ENCODE data around the gene TMEFF2. TPM values are rescaled to one million over a fixed set of nuclear protein-coding genes. Genes with fewer than 3 reads are reported as not detected.

TMEFF2 gene
- total RNA-seq, 2 donors from 2014 or later: 3.2 to 55.8 TPM

- no peaks in the 10 kb centered on the region for H3K27me3 ChIP-seq (replicated peaks; ENCODE audit: insufficient read depth)
- no peak overlapping the region for H3K4me3 ChIP-seq
- intact Hi-C loops (cut with DNase I): no loop called here
- no peak overlapping the region for H3K27ac ChIP-seq
- no peak for DNase-seq (ENCODE audit: low spot score)
- TF ChIP-seq POLR2AphosphoS5 (IDR thresholded peaks at IDR 0.05) (no peak), POLR2A (IDR thresholded peaks at IDR 0.05) (no peak)
- TF ChIP-seq, protein P1, sequence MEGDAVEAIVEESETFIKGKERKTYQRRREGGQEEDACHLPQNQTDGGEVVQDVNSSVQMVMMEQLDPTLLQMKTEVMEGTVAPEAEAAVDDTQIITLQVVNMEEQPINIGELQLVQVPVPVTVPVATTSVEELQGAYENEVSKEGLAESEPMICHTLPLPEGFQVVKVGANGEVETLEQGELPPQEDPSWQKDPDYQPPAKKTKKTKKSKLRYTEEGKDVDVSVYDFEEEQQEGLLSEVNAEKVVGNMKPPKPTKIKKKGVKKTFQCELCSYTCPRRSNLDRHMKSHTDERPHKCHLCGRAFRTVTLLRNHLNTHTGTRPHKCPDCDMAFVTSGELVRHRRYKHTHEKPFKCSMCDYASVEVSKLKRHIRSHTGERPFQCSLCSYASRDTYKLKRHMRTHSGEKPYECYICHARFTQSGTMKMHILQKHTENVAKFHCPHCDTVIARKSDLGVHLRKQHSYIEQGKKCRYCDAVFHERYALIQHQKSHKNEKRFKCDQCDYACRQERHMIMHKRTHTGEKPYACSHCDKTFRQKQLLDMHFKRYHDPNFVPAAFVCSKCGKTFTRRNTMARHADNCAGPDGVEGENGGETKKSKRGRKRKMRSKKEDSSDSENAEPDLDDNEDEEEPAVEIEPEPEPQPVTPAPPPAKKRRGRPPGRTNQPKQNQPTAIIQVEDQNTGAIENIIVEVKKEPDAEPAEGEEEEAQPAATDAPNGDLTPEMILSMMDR (IDR thresholded peaks at IDR 0.05): no peak
- H3K36me3 ChIP-seq: no peaks in the 10 kb centered on the region
- H3K9me3 ChIP-seq: no peaks in the 10 kb centered on the region
- H3K4me1 ChIP-seq (replicated peaks): no peaks in the 10 kb centered on the region
These were observed 220.1 kb downstream of the TMEFF2 start for GRCh38 chr2:191974676-191975075.

GRCh38 chr2:191970867-191971266 lies 223.9 kb downstream of the TMEFF2 start:
- Histone ChIP-seq H3K27ac (no peak overlapping the region), H3K27me3 (replicated peaks; ENCODE audit: insufficient read depth) (no peaks in the 10 kb centered on the region), H3K36me3 (no peaks in the 10 kb centered on the region), H3K4me3 (no peak overlapping the region), H3K4me1 (replicated peaks) (no peaks in the 10 kb centered on the region), H3K9me3 (no peaks in the 10 kb centered on the region)
- intact Hi-C loops (cut with DNase I): no loop called here
- TF ChIP-seq POLR2AphosphoS5 (IDR thresholded peaks at IDR 0.05): no peak
- TF ChIP-seq, protein P1 (IDR thresholded peaks at IDR 0.05): no peak
- no peak for TF ChIP-seq POLR2A (IDR thresholded peaks at IDR 0.05)
- no peak for DNase-seq (ENCODE audit: low spot score)
- 82% methylated on average over 2 of the region's 2 CpGs for WGBS

DNA sequence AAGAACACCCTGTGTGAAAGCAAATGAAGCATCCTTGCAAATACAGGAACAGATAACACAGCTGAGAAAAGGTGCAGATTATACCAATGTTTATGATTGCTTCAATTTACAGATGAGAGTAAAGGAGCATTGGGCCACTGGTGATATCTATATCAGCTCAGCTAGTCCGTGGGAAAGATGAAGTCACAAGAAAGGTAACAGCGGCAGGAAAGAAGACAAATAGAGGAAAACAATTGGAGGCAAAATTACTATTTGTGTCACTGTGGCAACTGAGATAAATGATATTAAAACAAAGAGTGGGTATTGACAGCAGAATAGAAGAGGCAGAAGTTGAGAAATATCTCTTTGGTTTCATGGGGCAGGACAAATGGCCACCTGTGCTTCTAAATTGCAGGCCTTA lies 226.6 kb downstream of the TMEFF2 start:
- WGBS: 81% methylated on average over 2 of the region's 2 CpGs
- H3K4me3 ChIP-seq: no peak overlapping the region
- H3K36me3 ChIP-seq: no peaks in the 10 kb centered on the region
- no peak overlapping the region for H3K27ac ChIP-seq
- no peaks in the 10 kb centered on the region for H3K4me1 ChIP-seq (replicated peaks)
- TF ChIP-seq POLR2AphosphoS5 (IDR thresholded peaks at IDR 0.05): no peak
- TF ChIP-seq, protein P1 (IDR thresholded peaks at IDR 0.05): no peak
- TF ChIP-seq POLR2A (IDR thresholded peaks at IDR 0.05): no peak
- no peaks in the 10 kb centered on the region for H3K27me3 ChIP-seq (replicated peaks; ENCODE audit: insufficient read depth)
- no peak for DNase-seq (ENCODE audit: low spot score)
- H3K9me3 ChIP-seq: no peaks in the 10 kb centered on the region
- intact Hi-C loops (cut with DNase I): no loop called here

DNA sequence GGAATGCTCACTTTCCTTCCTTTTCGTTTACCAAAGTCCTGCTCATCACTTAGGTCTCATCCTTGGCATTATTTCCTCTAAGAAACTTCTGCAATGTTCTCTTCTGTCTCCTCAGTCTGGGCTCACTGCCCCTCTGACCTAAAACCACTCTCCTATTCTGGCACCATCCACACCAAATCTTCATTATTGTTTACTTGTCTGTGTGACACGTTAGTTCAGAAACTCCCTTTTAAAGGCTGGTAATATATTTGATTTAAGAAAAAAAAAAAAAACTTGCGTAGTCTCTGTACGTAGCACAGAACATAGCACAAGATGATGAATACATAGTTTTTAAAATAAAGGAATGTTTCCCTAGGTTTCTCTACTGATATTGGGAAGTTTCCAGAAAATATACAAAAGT lies 229.0 kb downstream of the TMEFF2 start:
- intact Hi-C loops (cut with DNase I): no loop called here
- no peak overlapping the region for H3K4me3 ChIP-seq

DNA sequence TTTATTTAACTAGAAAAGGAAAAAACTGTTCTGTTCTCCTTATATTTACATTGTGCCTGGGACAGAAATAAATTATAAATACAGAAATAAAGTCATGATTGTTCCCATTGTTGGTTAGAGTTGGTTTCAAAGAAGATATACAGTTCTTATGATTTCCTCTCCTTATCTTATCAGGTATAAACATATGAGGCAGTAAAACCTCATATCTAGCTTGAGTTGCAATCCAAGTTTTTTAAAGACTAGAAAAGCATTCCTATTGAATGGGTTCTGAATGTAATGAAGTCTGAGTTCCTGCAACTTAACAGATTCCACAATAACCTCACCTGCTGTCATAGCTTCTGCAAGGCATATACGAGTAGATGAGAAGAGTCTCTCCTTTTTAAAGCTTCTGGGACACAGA lies 233.2 kb downstream of the TMEFF2 start:
- Histone ChIP-seq H3K36me3 (no peaks in the 10 kb centered on the region), H3K4me1 (replicated peaks) (no peaks in the 10 kb centered on the region), H3K27ac (no peak overlapping the region), H3K9me3 (no peaks in the 10 kb centered on the region), H3K27me3 (replicated peaks; ENCODE audit: insufficient read depth) (no peaks in the 10 kb centered on the region), H3K4me3 (no peak overlapping the region)
- WGBS: 21% methylated on average over 1 of the region's 1 CpG
- TF ChIP-seq, protein P1 (IDR thresholded peaks at IDR 0.05): no peak
- TF ChIP-seq POLR2A (IDR thresholded peaks at IDR 0.05): no peak
- no peak for TF ChIP-seq POLR2AphosphoS5 (IDR thresholded peaks at IDR 0.05)
- intact Hi-C loops (cut with DNase I): no loop called here
- DNase-seq (ENCODE audit: low spot score): no peak

More for the DNA sequence above, 229.0 kb downstream of the TMEFF2 start:
- TF ChIP-seq POLR2AphosphoS5 (IDR thresholded peaks at IDR 0.05): no peak
- TF ChIP-seq, protein P1 (IDR thresholded peaks at IDR 0.05): no peak
- TF ChIP-seq POLR2A (IDR thresholded peaks at IDR 0.05): no peak
- Histone ChIP-seq H3K36me3 (no peaks in the 10 kb centered on the region), H3K27ac (no peak overlapping the region), H3K27me3 (replicated peaks; ENCODE audit: insufficient read depth) (no peaks in the 10 kb centered on the region), H3K9me3 (no peaks in the 10 kb centered on the region), H3K4me1 (replicated peaks) (no peaks in the 10 kb centered on the region)
- no peak for DNase-seq (ENCODE audit: low spot score)
- WGBS: 54% methylated on average over 4 of the region's 4 CpGs

Data from prostate gland (tissue), 2 donors.